ENCODE data around the gene PLEKHD1. TPM values are rescaled to one million over a fixed set of nuclear protein-coding genes. Genes with fewer than 3 reads are reported as not detected.

PLEKHD1 gene
- total and polyA plus RNA-seq, 2 of the 8 experiments (the other 6 are each of a cell fraction or from before 2014, with no cell fraction given), result 0.24 to 0.48 TPM

- no peak for DNase-seq (ENCODE audit: low read depth in 1 of 2, low spot score in 2 of 2)
- TF ChIP-seq TAF1 (IDR thresholded peaks at IDR 0.05; ENCODE audit: low read depth, low read length), result no peak
- no peak for TF ChIP-seq JUND (IDR thresholded peaks at IDR 0.05; ENCODE audit: low read length)
- no peak for TF ChIP-seq RAD21 (IDR thresholded peaks at IDR 0.05 in 1 of 2, conservative IDR thresholded peaks at IDR 0.05 in 1 of 2; ENCODE audit: low read depth in 2 of 2, low read length in 2 of 2)
Measured at GRCh38 chr14:69560826-69561225, 76.3 kb downstream of the PLEKHD1 start.

More at GRCh38 chr14:69560826-69561225, 76.3 kb downstream of the PLEKHD1 start:
- no peak overlapping the region for H3K14ac ChIP-seq (ENCODE audit: insufficient read length)
- no peak overlapping the region for H2BK20ac ChIP-seq (ENCODE audit: low read length)
- H3K27me3 ChIP-seq (replicated peaks in 1 of 4; ENCODE audit: control insufficient read depth in 3 of 4, extremely low read depth in 1 of 4, insufficient read depth in 3 of 4, low read length in 3 of 4), result no peaks in the 10 kb centered on the region
- H3K23me2 ChIP-seq (ENCODE audit: low read depth, low read length), result no peaks in the 10 kb centered on the region
- POLR2A ChIA-PET (ENCODE audit: partially characterized antibody), result interaction anchor here (2.8 kb wide), 1 partner anchor 11 kb away, joined by 14 read pairs; no protein-coding TSS in a partner anchor
- no peaks in the 10 kb centered on the region for H3K36me3 ChIP-seq (ENCODE audit: control insufficient read depth in 2 of 4, insufficient read depth in 4 of 4, low read length in 3 of 4)
- no peak overlapping the region for H2BK120ac ChIP-seq (replicated peaks; ENCODE audit: low read depth, low read length)
- H2BK15ac ChIP-seq (ENCODE audit: low read length), result no peak overlapping the region
- H4K91ac ChIP-seq (replicated peaks; ENCODE audit: insufficient read length, low read length), result no peak overlapping the region
- H3K27ac ChIP-seq (ENCODE audit: low read depth, low read length), result no peak overlapping the region
- H2AFZ ChIP-seq (ENCODE audit: low read length), result no peak overlapping the region
- no peaks in the 10 kb centered on the region for H3K79me2 ChIP-seq (ENCODE audit: control insufficient read depth in 1 of 2, insufficient read depth in 2 of 2, low read length in 2 of 2)
- no peak overlapping the region for H3K4me3 ChIP-seq (ENCODE audit: extremely low read depth in 1 of 4, insufficient read depth in 2 of 4, low read depth in 3 of 4, low read length in 4 of 4)
- no peak overlapping the region for H4K8ac ChIP-seq (ENCODE audit: extremely low read depth, insufficient read depth, low read length)
- 94% methylated on average over 7 of the region's 7 CpGs; no CpG with 5 or more reads in 1 of the 2 experiments for whole genome bisulfite sequencing, 2 experiments (ENCODE audit: extremely low coverage in 1 of 2, insufficient coverage in 1 of 2, insufficient read length in 1 of 2, insufficient replicate concordance in 2 of 2, low coverage in 1 of 2, low lambda C conversion rate in 2 of 2, missing lambda C conversion rate in 1 of 2)
- no peaks in the 10 kb centered on the region for H3K9me3 ChIP-seq (ENCODE audit: insufficient read depth in 2 of 2, low read depth in 1 of 2, low read length in 1 of 2)
- no peak for FAIRE-seq
- no peaks in the 10 kb centered on the region for H3K79me1 ChIP-seq (ENCODE audit: low read depth, low read length)
- H3K18ac ChIP-seq (ENCODE audit: extremely low read depth, low read length), result no peak overlapping the region
- no peak overlapping the region for H3K23ac ChIP-seq (ENCODE audit: insufficient read length)
- no peaks in the 10 kb centered on the region; a peak in 1 of 7 replicates for H3K4me1 ChIP-seq (replicated peaks in 1 of 4; ENCODE audit: control insufficient read depth in 3 of 4, insufficient read depth in 4 of 4, low read length in 3 of 4)
- H4K20me1 ChIP-seq (replicated peaks in 1 of 2; ENCODE audit: control insufficient read depth in 1 of 2, insufficient read depth in 2 of 2, low read length in 2 of 2), result no peaks in the 10 kb centered on the region
- no peak overlapping the region for H3K4me2 ChIP-seq (ENCODE audit: insufficient read depth in 1 of 2, low read depth in 2 of 2, low read length in 2 of 2)
- no peak overlapping the region for H2AK5ac ChIP-seq (ENCODE audit: low read depth, low read length)
- CTCF ChIA-PET (ENCODE audit: partially characterized antibody), result interaction anchor here (0.7 to 7.8 kb wide), 10 partner anchors 10 to 170 kb away, joined by 3 to 61 read pairs (median 5); partner anchors contain the start of gene CCDC177
- H2BK5ac ChIP-seq (ENCODE audit: low read depth, low read length), result no peak overlapping the region
- no peak overlapping the region for H3K56ac ChIP-seq (replicated peaks; ENCODE audit: insufficient read length, low read depth, low read length)
- no peak overlapping the region for H2BK12ac ChIP-seq (ENCODE audit: low read depth, low read length)
- H3K4ac ChIP-seq (replicated peaks; ENCODE audit: insufficient read length, low read depth, low read length), result no peak overlapping the region
- no peak overlapping the region for H3K9ac ChIP-seq (replicated peaks in 1 of 4; ENCODE audit: extremely low read depth in 1 of 4, low read depth in 3 of 4, low read length in 3 of 4)
- H4K5ac ChIP-seq (ENCODE audit: insufficient read length, low read depth, low read length), result no peak overlapping the region
